ENCODE data around the gene SP2. TPM values are rescaled to one million over a fixed set of nuclear protein-coding genes. Genes with fewer than 3 reads are reported as not detected.

Gene SP2
- total RNA-seq, 2 donors from 2014 or later, result 23.7 to 24.2 TPM

DNA sequence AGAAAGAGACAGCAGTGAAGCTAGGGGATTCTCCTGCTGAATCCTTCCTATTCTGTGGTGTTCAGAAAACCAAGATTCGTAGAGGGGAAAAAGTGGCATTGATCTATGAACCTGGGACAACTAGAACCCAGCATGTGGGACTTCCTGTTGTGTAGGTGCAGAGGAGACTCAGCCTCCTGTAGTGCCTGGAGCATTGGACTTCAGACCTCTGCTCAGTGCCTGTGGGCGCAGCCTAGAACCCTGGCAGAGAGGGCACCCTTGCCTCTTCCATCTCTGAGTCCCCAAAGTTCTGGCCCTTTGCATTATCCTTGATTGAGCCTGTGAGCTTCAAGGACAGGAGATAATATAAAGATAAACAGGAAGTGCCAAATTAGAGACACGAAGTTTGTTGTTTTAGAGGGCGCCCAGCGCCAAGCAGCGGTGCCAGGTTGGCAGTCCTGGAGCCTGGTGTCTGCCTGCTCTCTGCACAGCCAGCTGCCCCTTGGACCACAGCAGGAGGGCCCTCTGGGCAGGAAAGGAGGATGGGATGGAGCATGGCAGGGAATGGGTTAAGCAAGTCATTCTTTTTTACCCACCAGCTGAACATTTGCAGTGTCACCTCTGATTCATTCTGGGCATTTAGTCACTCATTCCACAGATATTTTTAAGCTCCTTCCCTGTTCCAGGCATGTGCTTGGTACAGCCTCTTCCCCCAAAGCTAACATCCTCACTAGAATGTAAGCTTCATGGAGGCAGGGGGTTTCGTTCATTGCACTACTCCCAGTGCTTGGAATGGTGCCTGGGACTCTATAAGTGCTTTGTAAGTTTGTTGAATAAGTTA, 33.2 kb upstream of the SP2 start:
- Mint-ChIP-seq H3K36me3 (ENCODE audit: low read depth) (no peaks in the 10 kb centered on the region), H3K27ac (peak overlapping the region; percentile 2), H3K27me3 (peaks cover 17% of the 10 kb centered on the region), H3K4me3 (no peak overlapping the region), H3K4me1 (peaks cover 11% of the 10 kb centered on the region), H3K9me3 (no peaks in the 10 kb centered on the region)
- ATAC-seq (replicated peaks), result peak; percentile 57

- H3K36me3 Mint-ChIP-seq (ENCODE audit: low read depth), result no peaks in the 10 kb centered on the region
- H3K27ac Mint-ChIP-seq, result no peak overlapping the region
- H3K27me3 Mint-ChIP-seq, result peaks cover 10% of the 10 kb centered on the region
- no peak overlapping the region for H3K4me3 Mint-ChIP-seq
- ATAC-seq (replicated peaks), result peak; percentile 81
- no peaks in the 10 kb centered on the region for H3K9me3 Mint-ChIP-seq
- peaks cover 11% of the 10 kb centered on the region for H3K4me1 Mint-ChIP-seq
Measured at GRCh38 chr17:47864791-47865216, 31.2 kb upstream of the SP2 start.

DNA sequence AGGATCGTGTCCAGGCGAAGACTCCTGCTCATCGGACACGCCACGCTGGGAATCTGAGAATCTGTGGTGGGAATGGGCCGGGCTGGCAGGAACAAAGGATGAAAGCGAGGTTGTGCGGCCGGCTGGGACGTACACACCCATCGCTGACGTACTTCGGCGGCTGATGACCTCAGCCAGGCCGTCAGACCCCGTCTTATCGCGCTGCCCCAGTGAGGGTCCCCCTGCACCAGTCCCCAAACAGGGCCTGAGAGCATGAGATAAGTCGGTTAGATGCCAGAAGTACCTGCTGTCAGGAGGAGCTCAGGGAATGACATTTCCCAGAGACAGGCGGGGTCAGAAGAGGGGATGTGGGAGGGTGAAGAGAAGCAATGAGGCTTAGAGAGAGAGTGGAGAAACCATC, 29.1 kb upstream of the SP2 start:
- H3K4me3 Mint-ChIP-seq, result no peak overlapping the region

DNA sequence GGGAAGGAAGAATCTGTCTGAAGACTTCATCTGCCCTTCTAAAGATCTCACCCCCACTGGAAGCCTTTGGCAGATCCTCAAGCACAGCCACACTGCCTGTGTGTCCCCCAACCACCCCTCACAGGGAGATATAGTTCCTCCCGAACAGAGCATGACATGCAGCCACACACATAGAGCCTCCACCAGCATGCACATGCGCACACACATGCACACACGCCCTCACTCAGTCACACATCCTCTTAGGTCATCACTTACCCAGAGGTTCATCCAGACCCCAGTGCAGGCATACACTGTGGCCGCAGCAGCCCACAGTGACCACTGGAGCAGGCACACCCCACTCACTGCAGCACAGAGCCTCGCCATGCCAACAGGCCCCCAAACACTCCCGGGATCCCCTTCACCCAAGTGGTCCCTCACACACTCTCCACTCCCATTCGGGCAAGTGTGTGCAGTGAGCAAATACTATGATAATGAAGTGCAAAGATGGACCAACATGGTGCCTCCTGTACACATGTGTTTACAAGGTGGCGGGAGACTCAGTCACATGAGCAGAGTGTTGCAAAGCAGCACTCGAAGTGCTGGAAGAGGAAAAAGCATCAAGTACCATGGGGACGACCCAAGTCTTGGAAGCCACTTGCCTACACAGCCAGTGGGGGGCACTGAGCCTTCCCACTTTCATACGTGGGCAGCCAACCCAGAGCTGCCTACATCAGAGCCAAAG, 28.1 kb upstream of the SP2 start:
- no peak overlapping the region for H3K4me3 Mint-ChIP-seq
- H3K36me3 Mint-ChIP-seq (ENCODE audit: low read depth), result no peaks in the 10 kb centered on the region
- H3K4me1 Mint-ChIP-seq, result peaks cover 10% of the 10 kb centered on the region
- no peaks in the 10 kb centered on the region for H3K9me3 Mint-ChIP-seq
- no peak overlapping the region for H3K27ac Mint-ChIP-seq
- ATAC-seq (replicated peaks), result no peak
- H3K27me3 Mint-ChIP-seq, result peaks cover 31% of the 10 kb centered on the region

More for the DNA sequence above, 29.1 kb upstream of the SP2 start:
- no peaks in the 10 kb centered on the region for H3K36me3 Mint-ChIP-seq (ENCODE audit: low read depth)
- no peaks in the 10 kb centered on the region for H3K9me3 Mint-ChIP-seq
- H3K27me3 Mint-ChIP-seq, result peaks cover 28% of the 10 kb centered on the region
- H3K27ac Mint-ChIP-seq, result no peak overlapping the region
- peaks cover 11% of the 10 kb centered on the region for H3K4me1 Mint-ChIP-seq
- no peak for ATAC-seq (replicated peaks)

DNA sequence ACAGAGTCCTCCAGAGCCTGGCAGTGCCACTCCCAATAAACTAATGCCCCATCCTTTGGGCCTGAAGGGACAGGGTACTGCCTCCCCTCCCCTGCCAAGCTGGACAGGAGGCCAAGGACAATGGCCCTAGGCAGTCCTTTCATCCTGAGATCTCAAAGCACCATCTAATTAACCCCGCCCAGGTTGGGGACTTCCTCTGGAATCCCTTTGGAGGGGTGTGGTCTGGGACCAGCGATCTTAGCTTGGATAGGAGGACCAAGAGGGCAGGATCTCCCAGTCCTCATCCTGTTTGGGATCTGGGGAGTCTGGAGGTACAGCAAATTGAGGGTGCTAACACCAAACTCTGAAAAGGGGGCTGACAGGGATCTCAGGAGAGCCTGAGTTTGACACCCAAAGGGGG, 26.9 kb upstream of the SP2 start:
- peaks cover 40% of the 10 kb centered on the region for H3K27me3 Mint-ChIP-seq
- H3K36me3 Mint-ChIP-seq (ENCODE audit: low read depth), result no peaks in the 10 kb centered on the region
- ATAC-seq (replicated peaks), result no peak
- H3K27ac Mint-ChIP-seq, result no peak overlapping the region
- no peaks in the 10 kb centered on the region for H3K9me3 Mint-ChIP-seq
- no peak overlapping the region for H3K4me3 Mint-ChIP-seq
- peaks cover 6% of the 10 kb centered on the region for H3K4me1 Mint-ChIP-seq

GRCh38 chr17:47870056-47870455, 26.0 kb upstream of the SP2 start:
- Mint-ChIP-seq H3K27me3 (peaks cover 42% of the 10 kb centered on the region), H3K36me3 (ENCODE audit: low read depth) (no peaks in the 10 kb centered on the region), H3K27ac (no peak overlapping the region), H3K4me1 (peaks cover 2% of the 10 kb centered on the region), H3K9me3 (no peaks in the 10 kb centered on the region), H3K4me3 (no peak overlapping the region)
- ATAC-seq (replicated peaks), result no peak

DNA sequence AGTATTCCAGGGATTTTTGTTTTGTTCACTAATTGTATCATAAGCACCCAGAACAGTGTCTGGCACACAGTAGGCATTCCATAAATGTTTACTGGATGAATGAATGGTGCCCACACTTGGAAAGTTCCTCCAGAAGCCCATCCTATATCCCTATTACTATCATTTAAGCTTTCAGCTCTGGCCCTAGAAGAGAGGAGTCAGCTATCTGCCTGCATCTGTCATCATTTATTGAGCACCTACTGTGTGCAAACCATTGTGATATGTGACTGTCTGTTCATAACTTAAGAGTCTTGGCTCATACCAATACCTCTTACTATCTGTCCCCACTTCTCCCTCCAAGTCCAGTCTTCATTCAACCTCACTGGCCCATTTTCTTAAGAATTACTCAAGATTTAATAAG, 25.0 kb upstream of the SP2 start:
- Mint-ChIP-seq H3K27ac (no peak overlapping the region), H3K9me3 (no peaks in the 10 kb centered on the region), H3K4me3 (no peak overlapping the region), H3K27me3 (peaks cover 45% of the 10 kb centered on the region), H3K36me3 (ENCODE audit: low read depth) (no peaks in the 10 kb centered on the region), H3K4me1 (no peaks in the 10 kb centered on the region)
- no peak for ATAC-seq (replicated peaks)

GRCh38 chr17:47872019-47872650, 23.9 kb upstream of the SP2 start:
- H3K4me1 Mint-ChIP-seq, result no peaks in the 10 kb centered on the region
- H3K27me3 Mint-ChIP-seq, result peaks cover 43% of the 10 kb centered on the region
- no peaks in the 10 kb centered on the region for H3K36me3 Mint-ChIP-seq (ENCODE audit: low read depth)
- no peak overlapping the region for H3K4me3 Mint-ChIP-seq
- no peak overlapping the region for H3K27ac Mint-ChIP-seq
- no peaks in the 10 kb centered on the region for H3K9me3 Mint-ChIP-seq
- ATAC-seq (replicated peaks), result peak; percentile 31

DNA sequence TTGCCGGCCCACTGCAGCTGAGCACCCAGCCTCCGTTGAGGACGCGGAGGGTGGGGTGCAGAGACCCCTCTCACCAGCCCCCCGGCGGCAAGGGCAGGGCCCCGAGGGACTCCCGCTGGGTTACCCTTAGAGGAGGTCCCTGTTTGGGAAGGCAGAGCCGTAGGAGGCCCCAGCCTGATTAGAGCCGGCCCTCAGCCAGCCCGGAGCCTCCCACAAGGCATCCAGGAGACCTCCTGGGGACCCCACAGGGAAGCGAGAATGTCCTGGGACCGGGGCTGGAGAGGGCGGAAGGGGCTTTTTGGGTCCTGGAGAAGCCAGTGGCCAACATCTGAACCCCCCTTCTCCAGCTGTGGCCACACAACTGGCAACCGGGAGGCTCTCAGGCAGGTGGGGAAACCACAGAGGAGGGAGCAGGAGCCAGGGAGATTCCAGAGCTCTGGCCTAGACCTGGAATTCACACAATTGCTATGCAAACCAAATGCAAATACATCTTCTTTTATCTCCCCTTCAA, 23.3 kb upstream of the SP2 start:
- Mint-ChIP-seq H3K27ac (no peak overlapping the region), H3K36me3 (ENCODE audit: low read depth) (no peaks in the 10 kb centered on the region), H3K4me1 (no peaks in the 10 kb centered on the region), H3K4me3 (no peak overlapping the region), H3K9me3 (no peaks in the 10 kb centered on the region), H3K27me3 (peaks cover 45% of the 10 kb centered on the region)
- no peak for ATAC-seq (replicated peaks)

GRCh38 chr17:47873200-47874090, 22.6 kb upstream of the SP2 start:
- Mint-ChIP-seq H3K27ac (no peak overlapping the region), H3K4me1 (no peaks in the 10 kb centered on the region), H3K9me3 (no peaks in the 10 kb centered on the region), H3K36me3 (ENCODE audit: low read depth) (no peaks in the 10 kb centered on the region), H3K27me3 (peaks cover 50% of the 10 kb centered on the region), H3K4me3 (no peak overlapping the region)
- no peak for ATAC-seq (replicated peaks)

DNA sequence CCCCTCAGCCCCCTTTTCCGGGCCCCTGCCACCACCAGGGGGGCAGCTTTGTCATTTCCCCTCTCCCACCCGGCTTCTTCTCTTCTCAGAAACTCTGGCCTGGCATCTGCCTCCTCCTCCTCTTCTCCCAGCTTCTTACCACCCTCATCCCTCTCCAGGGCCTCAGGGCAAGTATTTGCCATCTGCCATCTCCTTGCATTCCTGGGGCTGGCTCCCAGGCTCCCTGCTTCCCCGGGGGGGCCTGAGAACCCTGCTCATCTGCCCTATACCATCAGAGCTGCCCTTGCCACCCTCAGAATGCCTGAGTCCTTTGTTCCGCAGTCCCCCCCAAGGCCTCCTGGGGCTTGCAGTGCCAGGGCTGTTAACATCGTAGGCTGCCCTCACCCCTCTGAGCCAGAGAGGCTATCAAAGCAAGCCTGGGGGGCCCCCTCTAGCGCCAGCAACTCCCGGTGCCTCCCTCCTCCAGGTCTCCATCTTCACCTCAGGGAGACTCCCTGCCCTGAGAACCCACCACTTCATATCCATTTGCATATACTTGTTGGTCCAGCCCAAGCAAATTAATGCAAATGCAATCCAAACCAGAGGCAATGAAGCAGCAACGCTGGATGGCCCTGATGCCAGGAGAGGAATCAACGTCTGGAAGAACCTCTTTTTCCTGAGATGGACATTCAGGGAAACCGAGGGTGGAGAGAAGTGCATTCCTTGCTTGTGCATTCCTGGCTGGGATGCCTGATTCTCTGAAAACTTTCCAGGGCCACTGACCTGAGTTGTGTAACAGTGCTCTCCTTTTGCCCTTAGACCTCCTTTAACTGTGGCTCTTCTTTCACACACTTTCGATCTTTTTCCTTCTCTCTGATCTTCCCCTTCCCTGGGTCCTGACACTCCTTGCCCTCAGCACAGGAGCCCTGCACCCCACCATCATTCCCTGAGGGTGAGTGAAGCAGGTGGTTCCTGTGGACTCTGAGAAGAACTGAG, 20.7 kb upstream of the SP2 start:
- no peak overlapping the region for H3K27ac Mint-ChIP-seq
- ATAC-seq (replicated peaks), result no peak
- H3K4me3 Mint-ChIP-seq, result no peak overlapping the region
- no peaks in the 10 kb centered on the region for H3K9me3 Mint-ChIP-seq
- H3K27me3 Mint-ChIP-seq, result peaks cover 47% of the 10 kb centered on the region
- peaks cover 6% of the 10 kb centered on the region for H3K4me1 Mint-ChIP-seq
- H3K36me3 Mint-ChIP-seq (ENCODE audit: low read depth), result no peaks in the 10 kb centered on the region

DNA sequence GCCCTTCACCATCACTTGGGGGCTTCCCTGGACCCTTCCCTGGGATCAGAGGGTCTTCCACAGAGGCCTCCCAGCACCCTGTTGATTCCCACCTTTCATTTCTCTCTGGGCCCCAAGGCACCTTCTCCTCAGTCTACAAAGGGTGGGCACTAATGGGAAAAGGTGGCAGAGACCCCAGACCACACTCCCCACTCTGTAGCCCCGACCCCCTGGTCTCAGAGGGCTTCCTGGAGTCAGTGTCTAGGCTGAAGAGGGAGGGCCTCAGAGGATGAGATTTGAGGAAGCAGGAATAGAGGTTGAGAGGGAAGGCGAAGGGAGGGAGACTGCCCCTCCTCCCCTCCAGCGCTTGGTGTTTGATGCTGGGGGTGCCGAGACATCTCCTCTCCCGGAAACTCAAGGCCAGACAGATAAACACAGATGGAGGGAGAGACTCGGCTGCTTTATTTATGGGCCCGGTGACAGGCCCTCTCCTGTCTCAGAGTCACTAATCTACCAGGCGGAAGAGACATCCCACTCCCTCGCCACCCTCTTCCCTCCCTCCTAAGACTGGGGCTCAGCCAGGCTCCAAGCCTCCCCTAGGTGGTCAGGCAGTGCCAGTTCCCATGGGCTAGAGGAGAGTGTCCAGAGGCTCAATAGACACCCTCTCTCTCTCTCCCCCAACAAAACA, 18.5 kb upstream of the SP2 start:
- Mint-ChIP-seq H3K9me3 (no peaks in the 10 kb centered on the region), H3K4me1 (peaks cover 6% of the 10 kb centered on the region), H3K27ac (no peak overlapping the region), H3K27me3 (peaks cover 33% of the 10 kb centered on the region), H3K4me3 (no peak overlapping the region), H3K36me3 (ENCODE audit: low read depth) (no peaks in the 10 kb centered on the region)
- no peak for ATAC-seq (replicated peaks)
